ENCODE measurements around the gene EPB41L4B.

- no peak for TF ChIP-seq POLR2A (IDR thresholded peaks at IDR 0.05; ENCODE audit: low read depth)
- no peak for TF ChIP-seq POLR2AphosphoS5 (IDR thresholded peaks at IDR 0.05)
- no peak for TF ChIP-seq CTCF (IDR thresholded peaks at IDR 0.05)
Observed at GRCh38 chr9:109239240-109239639, 81.6 kb downstream of the EPB41L4B start.

Data from esophagus muscularis mucosa (tissue), 3 donors.